Measurements from ENCODE around the gene GABRG3.

Gene GABRG3

GRCh38 chr15:27219636-27220035 is 248.7 kb downstream of the GABRG3 start:
- H3K4me1 ChIP-seq (ENCODE audit: insufficient read depth, poor library complexity, severe bottlenecking) = no peaks in the 10 kb centered on the region
- no peaks in the 10 kb centered on the region for H3K36me3 ChIP-seq (ENCODE audit: low read depth)
- TF ChIP-seq CTCF (IDR thresholded peaks at IDR 0.05; ENCODE audit: poor library complexity, severe bottlenecking) = no peak
- DNase-seq (ENCODE audit: low spot score) (no peak), ATAC-seq (ENCODE audit: low read depth) (no peak)
- H3K27me3 ChIP-seq (ENCODE audit: insufficient read depth, poor library complexity, severe bottlenecking) = no peaks in the 10 kb centered on the region
- H3K27ac ChIP-seq (ENCODE audit: poor library complexity, severe bottlenecking) = no peak overlapping the region
- no peaks in the 10 kb centered on the region for H3K9me3 ChIP-seq (ENCODE audit: severe bottlenecking)
- H3K4me3 ChIP-seq (ENCODE audit: severe bottlenecking) = no peak overlapping the region

GRCh38 chr15:27220199-27220598 is 249.2 kb downstream of the GABRG3 start:
- no peak for TF ChIP-seq CTCF (IDR thresholded peaks at IDR 0.05; ENCODE audit: poor library complexity, severe bottlenecking)
- Histone ChIP-seq H3K9me3 (ENCODE audit: severe bottlenecking) (no peaks in the 10 kb centered on the region), H3K36me3 (ENCODE audit: low read depth) (no peaks in the 10 kb centered on the region), H3K27me3 (ENCODE audit: insufficient read depth, poor library complexity, severe bottlenecking) (no peaks in the 10 kb centered on the region), H3K4me1 (ENCODE audit: insufficient read depth, poor library complexity, severe bottlenecking) (no peaks in the 10 kb centered on the region), H3K4me3 (ENCODE audit: severe bottlenecking) (no peak overlapping the region), H3K27ac (ENCODE audit: poor library complexity, severe bottlenecking) (no peak overlapping the region)
- ATAC-seq (ENCODE audit: low read depth) (no peak), DNase-seq (ENCODE audit: low spot score) (no peak)

GRCh38 chr15:27222479-27222878 is 251.5 kb downstream of the GABRG3 start:
- ATAC-seq (ENCODE audit: low read depth) = no peak
- H3K9me3 ChIP-seq (ENCODE audit: severe bottlenecking) = no peaks in the 10 kb centered on the region
- H3K27me3 ChIP-seq (ENCODE audit: insufficient read depth, poor library complexity, severe bottlenecking) = no peaks in the 10 kb centered on the region
- H3K4me3 ChIP-seq (ENCODE audit: severe bottlenecking) = no peak overlapping the region
- H3K36me3 ChIP-seq (ENCODE audit: low read depth) = no peaks in the 10 kb centered on the region
- H3K4me1 ChIP-seq (ENCODE audit: insufficient read depth, poor library complexity, severe bottlenecking) = no peaks in the 10 kb centered on the region
- no peak overlapping the region for H3K27ac ChIP-seq (ENCODE audit: poor library complexity, severe bottlenecking)
- DNase-seq (ENCODE audit: low spot score) = no peak
- TF ChIP-seq CTCF (IDR thresholded peaks at IDR 0.05; ENCODE audit: poor library complexity, severe bottlenecking) = no peak

GRCh38 chr15:27223179-27223578 is 252.2 kb downstream of the GABRG3 start:
- Histone ChIP-seq H3K36me3 (ENCODE audit: low read depth) (no peaks in the 10 kb centered on the region), H3K4me1 (ENCODE audit: insufficient read depth, poor library complexity, severe bottlenecking) (no peaks in the 10 kb centered on the region), H3K27ac (ENCODE audit: poor library complexity, severe bottlenecking) (no peak overlapping the region), H3K4me3 (ENCODE audit: severe bottlenecking) (no peak overlapping the region), H3K27me3 (ENCODE audit: insufficient read depth, poor library complexity, severe bottlenecking) (no peaks in the 10 kb centered on the region), H3K9me3 (ENCODE audit: severe bottlenecking) (no peaks in the 10 kb centered on the region)
- no peak for TF ChIP-seq CTCF (IDR thresholded peaks at IDR 0.05; ENCODE audit: poor library complexity, severe bottlenecking)
- DNase-seq (ENCODE audit: low spot score) (no peak), ATAC-seq (ENCODE audit: low read depth) (no peak)

GRCh38 chr15:27231811-27232210 is 260.8 kb downstream of the GABRG3 start:
- no peak for TF ChIP-seq CTCF (IDR thresholded peaks at IDR 0.05; ENCODE audit: poor library complexity, severe bottlenecking)
- H3K36me3 ChIP-seq (ENCODE audit: low read depth) = no peaks in the 10 kb centered on the region
- no peaks in the 10 kb centered on the region for H3K27me3 ChIP-seq (ENCODE audit: insufficient read depth, poor library complexity, severe bottlenecking)
- DNase-seq (ENCODE audit: low spot score) (no peak), ATAC-seq (ENCODE audit: low read depth) (no peak)
- no peaks in the 10 kb centered on the region for H3K4me1 ChIP-seq (ENCODE audit: insufficient read depth, poor library complexity, severe bottlenecking)
- no peak overlapping the region for H3K27ac ChIP-seq (ENCODE audit: poor library complexity, severe bottlenecking)
- no peaks in the 10 kb centered on the region for H3K9me3 ChIP-seq (ENCODE audit: severe bottlenecking)
- H3K4me3 ChIP-seq (ENCODE audit: severe bottlenecking) = no peak overlapping the region

All from RWPE2 (cell line).